ENCODE measurements around the gene ROBO4. TPM values are rescaled to one million over a fixed set of nuclear protein-coding genes. Genes with fewer than 3 reads are reported as not detected.
A peak's percentile ranks its signal among the peaks of the same experiment; 100 is the strongest.

ROBO4 gene
- total and polyA plus RNA-seq, 2 of the 13 experiments (the other 11 are each of a cell fraction or from before 2014, with no cell fraction given), result 0.07 to 1.1 TPM

- CTCF ChIA-PET (ENCODE audit: low intra/inter-chr PET ratio, low total read pairs), result no interaction called here
- WGBS (ENCODE audit: low lambda C conversion rate), result 2% methylated on average over 5 of the region's 5 CpGs
- H3K9me3 ChIP-seq (ENCODE audit: low read length), result no peaks in the 10 kb centered on the region
- H4K20me1 ChIP-seq (ENCODE audit: insufficient read depth, low read length), result no peaks in the 10 kb centered on the region
- no TSS peak for BruUV-seq (replicated peaks)
- peak; percentile 44 for DNase-seq (ENCODE audit: low spot score)
- H3K27me3 ChIP-seq (ENCODE audit: control insufficient read depth in 1 of 2, insufficient read depth in 2 of 2, low read length in 2 of 2), result peaks cover 0 to 40% of the 10 kb centered on the region in 2 experiments; a peak in 4 of 5 replicates
- peaks cover 66% of the 10 kb centered on the region for H3K4me1 ChIP-seq (ENCODE audit: insufficient read depth, low read length)
- H3K79me2 ChIP-seq (ENCODE audit: insufficient read depth, low read length), result no peaks in the 10 kb centered on the region
- FAIRE-seq, result no peak
- H3K27ac ChIP-seq (ENCODE audit: extremely low read length, insufficient read depth, low read length), result no peak overlapping the region
- H2AFZ ChIP-seq (ENCODE audit: low read length), result no peak overlapping the region
- H3K9ac ChIP-seq (ENCODE audit: insufficient read depth, low read depth, low read length), result peak overlapping the region; percentile 0; the same call in 1 of the 2 replicates
- in situ Hi-C loops (cut with HindIII; ENCODE audit: extremely low pct_ligation_motif_present, low pct_unique_long_range_greater_than_20kb) (no loop called here), intact Hi-C loops (cut with micrococcal nuclease; ENCODE audit: unreplicated experiment) (no loop called here)
- ATAC-seq, result peak; percentile 56
- H3K4me3 ChIP-seq (replicated peaks in 1 of 3; ENCODE audit: insufficient read depth in 1 of 3, low read depth in 2 of 3, low read length in 3 of 3), result peak overlapping the region in 2 of 3 experiments; percentile 20 to 35; a peak in 2 of 6 replicates
- peak overlapping the region; percentile 67 for H3K4me2 ChIP-seq (ENCODE audit: low read depth, low read length)
- no peaks in the 10 kb centered on the region for H3K36me3 ChIP-seq (replicated peaks in 1 of 2; ENCODE audit: control insufficient read depth in 1 of 2, insufficient read depth in 2 of 2, low read length in 2 of 2)
- POLR2A ChIA-PET, result interaction anchor here (0.8 to 1.2 kb wide), 3 partner anchors 37 to 99 kb away, joined by 3 to 9 read pairs (median 3); partner anchors contain the start of genes CCDC15, HEPACAM and MSANTD2
- TF ChIP-seq ZNF10 (CRISPR knock-in tag; IDR thresholded peaks at IDR 0.05; ENCODE audit: borderline replicate concordance, low read depth) (no peak), NRL (CRISPR knock-in tag; IDR thresholded peaks at IDR 0.05; ENCODE audit: borderline replicate concordance) (no peak), SOX13 (IDR thresholded peaks at IDR 0.05) (peak; percentile 83), SOX13 (CRISPR knock-in tag; conservative IDR thresholded peaks at IDR 0.05 in 1 of 2, IDR thresholded peaks at IDR 0.05 in 1 of 2) (peak in 1 of 2 experiments; percentile 88; a peak in 2 of 4 replicates), HDAC2 (CRISPR knock-in tag; IDR thresholded peaks at IDR 0.05) (peak; percentile 33; the same call in 1 of the 2 replicates), ONECUT2 (CRISPR knock-in tag; IDR thresholded peaks at IDR 0.05) (no peak), GATAD2A (CRISPR knock-in tag; IDR thresholded peaks at IDR 0.05) (0 out of 2 replicates have a peak, but pooled peaks have one; percentile 13), MEIS2 (CRISPR knock-in tag; IDR thresholded peaks at IDR 0.05) (peak; percentile 35; the same call in 1 of the 2 replicates), ELF3 (CRISPR knock-in tag; IDR thresholded peaks at IDR 0.05) (peak; percentile 92), KLF9 (CRISPR knock-in tag; IDR thresholded peaks at IDR 0.05; ENCODE audit: low read depth) (no peak), FOXA3 (CRISPR knock-in tag; IDR thresholded peaks at IDR 0.05) (peak; percentile 71; the same call in 1 of the 2 replicates), RXRB (CRISPR knock-in tag; IDR thresholded peaks at IDR 0.05; ENCODE audit: borderline replicate concordance) (0 out of 2 replicates have a peak, but pooled peaks have one; percentile 50)
- TF ChIP-seq, protein P1, sequence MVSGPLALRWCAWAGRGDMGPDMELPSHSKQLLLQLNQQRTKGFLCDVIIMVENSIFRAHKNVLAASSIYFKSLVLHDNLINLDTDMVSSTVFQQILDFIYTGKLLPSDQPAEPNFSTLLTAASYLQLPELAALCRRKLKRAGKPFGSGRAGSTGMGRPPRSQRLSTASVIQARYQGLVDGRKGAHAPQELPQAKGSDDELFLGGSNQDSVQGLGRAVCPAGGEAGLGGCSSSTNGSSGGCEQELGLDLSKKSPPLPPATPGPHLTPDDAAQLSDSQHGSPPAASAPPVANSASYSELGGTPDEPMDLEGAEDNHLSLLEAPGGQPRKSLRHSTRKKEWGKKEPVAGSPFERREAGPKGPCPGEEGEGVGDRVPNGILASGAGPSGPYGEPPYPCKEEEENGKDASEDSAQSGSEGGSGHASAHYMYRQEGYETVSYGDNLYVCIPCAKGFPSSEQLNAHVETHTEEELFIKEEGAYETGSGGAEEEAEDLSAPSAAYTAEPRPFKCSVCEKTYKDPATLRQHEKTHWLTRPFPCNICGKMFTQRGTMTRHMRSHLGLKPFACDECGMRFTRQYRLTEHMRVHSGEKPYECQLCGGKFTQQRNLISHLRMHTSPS (CRISPR knock-in tag; IDR thresholded peaks at IDR 0.05; ENCODE audit: low read depth), result peak; percentile 68; the same call in 1 of the 2 replicates
- TF ChIP-seq, protein P2, sequence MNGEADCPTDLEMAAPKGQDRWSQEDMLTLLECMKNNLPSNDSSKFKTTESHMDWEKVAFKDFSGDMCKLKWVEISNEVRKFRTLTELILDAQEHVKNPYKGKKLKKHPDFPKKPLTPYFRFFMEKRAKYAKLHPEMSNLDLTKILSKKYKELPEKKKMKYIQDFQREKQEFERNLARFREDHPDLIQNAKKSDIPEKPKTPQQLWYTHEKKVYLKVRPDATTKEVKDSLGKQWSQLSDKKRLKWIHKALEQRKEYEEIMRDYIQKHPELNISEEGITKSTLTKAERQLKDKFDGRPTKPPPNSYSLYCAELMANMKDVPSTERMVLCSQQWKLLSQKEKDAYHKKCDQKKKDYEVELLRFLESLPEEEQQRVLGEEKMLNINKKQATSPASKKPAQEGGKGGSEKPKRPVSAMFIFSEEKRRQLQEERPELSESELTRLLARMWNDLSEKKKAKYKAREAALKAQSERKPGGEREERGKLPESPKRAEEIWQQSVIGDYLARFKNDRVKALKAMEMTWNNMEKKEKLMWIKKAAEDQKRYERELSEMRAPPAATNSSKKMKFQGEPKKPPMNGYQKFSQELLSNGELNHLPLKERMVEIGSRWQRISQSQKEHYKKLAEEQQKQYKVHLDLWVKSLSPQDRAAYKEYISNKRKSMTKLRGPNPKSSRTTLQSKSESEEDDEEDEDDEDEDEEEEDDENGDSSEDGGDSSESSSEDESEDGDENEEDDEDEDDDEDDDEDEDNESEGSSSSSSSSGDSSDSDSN (CRISPR knock-in tag; IDR thresholded peaks at IDR 0.05), result peak; percentile 71; the same call in 1 of the 2 replicates
- TF ChIP-seq, protein P3, sequence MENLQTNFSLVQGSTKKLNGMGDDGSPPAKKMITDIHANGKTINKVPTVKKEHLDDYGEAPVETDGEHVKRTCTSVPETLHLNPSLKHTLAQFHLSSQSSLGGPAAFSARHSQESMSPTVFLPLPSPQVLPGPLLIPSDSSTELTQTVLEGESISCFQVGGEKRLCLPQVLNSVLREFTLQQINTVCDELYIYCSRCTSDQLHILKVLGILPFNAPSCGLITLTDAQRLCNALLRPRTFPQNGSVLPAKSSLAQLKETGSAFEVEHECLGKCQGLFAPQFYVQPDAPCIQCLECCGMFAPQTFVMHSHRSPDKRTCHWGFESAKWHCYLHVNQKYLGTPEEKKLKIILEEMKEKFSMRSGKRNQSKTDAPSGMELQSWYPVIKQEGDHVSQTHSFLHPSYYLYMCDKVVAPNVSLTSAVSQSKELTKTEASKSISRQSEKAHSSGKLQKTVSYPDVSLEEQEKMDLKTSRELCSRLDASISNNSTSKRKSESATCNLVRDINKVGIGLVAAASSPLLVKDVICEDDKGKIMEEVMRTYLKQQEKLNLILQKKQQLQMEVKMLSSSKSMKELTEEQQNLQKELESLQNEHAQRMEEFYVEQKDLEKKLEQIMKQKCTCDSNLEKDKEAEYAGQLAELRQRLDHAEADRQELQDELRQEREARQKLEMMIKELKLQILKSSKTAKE (CRISPR knock-in tag; IDR thresholded peaks at IDR 0.05; ENCODE audit: borderline replicate concordance), result peak; percentile 68; the same call in 1 of the 2 replicates
Observed at GRCh38 chr11:124898711-124899110, 1.0 kb upstream of the ROBO4 start.

All from HepG2 (cell line).